A549 (cell line): Measurements from ENCODE around the gene GOLGA8K.
"Not testable (repeated sequence)": the region's sequence is repeated elsewhere in the genome, so short reads cannot be mapped to it uniquely, and the experiment has no call there.

Experiments used
- CTCF ChIP-seq: fragments of >200 bp; sonication (Bioruptor Twin); formaldehyde crosslinking; IDR thresholded peaks from 3 replicates; pipeline ENCODE4 v1.5.1; 2016
- EP300 ChIP-seq, 2 experiments: fragments of >200 bp; sonication (Bioruptor Twin); formaldehyde crosslinking; IDR thresholded peaks; 2 replicates in 1 of 2; 3 replicates in 1 of 2; pipeline ENCODE4 v1.6.1; 2016 to 2017
- JUN ChIP-seq, 2 experiments: fragments of >200 bp; sonication (Bioruptor Twin); formaldehyde crosslinking; IDR thresholded peaks; 2 replicates in 1 of 2; 3 replicates in 1 of 2; pipeline ENCODE4 v1.6.1; 2016 to 2017
- MAZ ChIP-seq: fragments of 150-350 bp; IDR thresholded peaks from 2 replicates; pipeline ENCODE4 v1.6.1; 2014; ENCODE audit warnings: antibody characterized with exemption, low read depth, low read length, borderline replicate concordance
- ZFP36 ChIP-seq: fragments of 450-650 bp; IDR thresholded peaks from 2 replicates; pipeline ENCODE4 v1.6.1; 2014; ENCODE audit warnings: borderline replicate concordance; ENCODE audit not compliant: partially characterized antibody

GRCh38 chr15:32365955-32366354, 37.1 kb downstream of the GOLGA8K start:
- TF ChIP-seq ZFP36; JUN (IDR thresholded peaks at IDR 0.05); EP300 (IDR thresholded peaks at IDR 0.05); MAZ; CTCF: not testable (repeated sequence)
